AG09309 (cell line): ENCODE measurements around the gene APBB2.

Experiments
- DNase-seq: peaks from one replicate; pipeline ENCODE4 v3.0.0-alpha.2; 2010; ENCODE audit warnings: low read depth
- H3K4me3 ChIP-seq: 2 replicates; pipeline ENCODE4 v1.5.1; 2011; ENCODE audit warnings: mild to moderate bottlenecking, low read depth, low read length, moderate library complexity; ENCODE audit not compliant: control insufficient read depth
- CTCF ChIP-seq: IDR thresholded peaks from 2 replicates; pipeline ENCODE4 v1.5.1; 2011; ENCODE audit warnings: mild to moderate bottlenecking, low read depth, low read length, inconsistent platforms; ENCODE audit not compliant: insufficient read depth, control insufficient read depth; ENCODE audit errors: missing control alignments

Gene APBB2

DNA sequence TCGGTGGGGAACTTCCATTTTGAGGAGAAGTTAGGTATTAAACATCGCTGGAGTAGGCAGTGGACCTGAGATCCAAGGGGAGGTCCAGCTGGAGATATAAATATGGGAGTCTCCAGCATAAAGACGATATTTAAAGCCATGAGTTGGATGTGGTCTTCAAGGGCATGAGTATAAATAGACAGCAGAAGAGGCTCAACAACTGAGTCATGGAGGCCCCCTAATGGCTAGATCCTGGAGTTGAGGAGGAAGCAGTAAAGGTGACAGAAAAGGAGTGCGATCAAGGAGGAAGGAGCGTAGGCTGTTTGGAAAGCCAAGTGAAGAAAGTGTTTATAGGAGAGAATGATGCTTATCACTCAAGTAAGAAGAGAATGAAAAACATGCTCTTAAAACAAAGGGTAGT, 18.1 kb upstream of the APBB2 start:
- H3K4me3 ChIP-seq = no peak overlapping the region
- DNase-seq = no peak
- no peak for TF ChIP-seq CTCF

- no peak for TF ChIP-seq CTCF
- H3K4me3 ChIP-seq = no peak overlapping the region
- DNase-seq = no peak
Measured at GRCh38 chr4:41227902-41228301, 13.6 kb upstream of the APBB2 start.

DNA sequence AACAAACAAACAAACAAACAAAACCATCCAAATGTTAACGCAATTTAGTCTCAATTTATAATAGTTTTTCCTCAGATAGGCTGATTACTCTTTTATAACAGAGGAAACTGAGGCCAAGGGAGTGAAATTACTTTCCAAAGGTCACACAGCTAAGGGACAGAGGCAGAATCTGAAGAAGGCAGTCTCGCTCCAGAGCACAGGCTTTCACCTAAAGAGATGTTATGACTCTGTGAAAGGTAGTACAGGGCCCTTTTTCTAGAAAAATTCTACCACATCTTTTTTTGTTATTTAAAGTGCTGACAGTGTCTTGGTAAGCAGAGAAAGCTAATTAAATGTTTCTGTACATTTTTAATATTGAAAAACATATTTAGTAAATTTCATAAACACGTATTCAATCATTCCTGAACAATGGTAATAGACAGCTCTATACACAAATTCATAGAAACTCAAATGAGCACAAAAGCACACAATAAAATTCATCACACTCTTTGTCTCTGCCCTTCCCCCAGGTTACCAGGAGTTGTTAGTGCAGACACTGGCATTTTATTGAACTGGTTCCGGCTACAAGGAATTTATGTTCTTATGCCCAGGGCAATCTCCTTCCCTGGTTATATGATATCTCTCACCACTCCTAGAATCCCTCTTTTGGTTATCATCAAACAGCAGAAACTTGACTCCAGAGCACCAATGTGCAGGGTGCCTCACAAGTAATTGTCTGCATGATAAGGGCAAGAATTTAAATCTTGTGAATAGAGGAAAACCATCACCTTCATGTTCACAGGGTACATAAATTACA, 7.7 kb upstream of the APBB2 start:
- no peak for TF ChIP-seq CTCF
- DNase-seq = no peak

GRCh38 chr4:41219421-41219950, 5.1 kb upstream of the APBB2 start:
- H3K4me3 ChIP-seq = no peak overlapping the region
- no peak for TF ChIP-seq CTCF
- no peak for DNase-seq

More for the DNA sequence above, 7.7 kb upstream of the APBB2 start:
- no peak overlapping the region for H3K4me3 ChIP-seq

- H3K4me3 ChIP-seq = no peak overlapping the region
- no peak for DNase-seq
- TF ChIP-seq CTCF = no peak
Measured at GRCh38 chr4:41218703-41219102, 4.4 kb upstream of the APBB2 start.

DNA sequence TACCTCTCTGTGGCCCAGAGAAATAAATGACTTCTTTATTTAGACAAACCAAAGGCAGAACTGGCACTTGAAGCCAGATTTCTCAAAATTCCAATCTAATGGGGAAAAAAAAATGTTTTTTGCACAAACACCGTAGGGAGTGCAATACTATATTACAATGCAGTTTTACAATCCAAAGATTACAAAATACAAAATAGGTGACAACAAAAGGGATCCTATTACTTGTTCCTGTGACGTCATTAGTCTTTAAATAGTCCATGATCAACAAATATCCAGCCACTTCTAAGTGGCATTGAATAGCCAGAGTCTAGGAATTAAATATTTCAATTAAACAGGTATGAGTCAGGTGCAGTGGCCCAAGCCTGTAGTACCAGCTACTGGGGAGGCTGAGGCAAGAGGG, 3.0 kb upstream of the APBB2 start:
- DNase-seq = no peak
- no peak overlapping the region for H3K4me3 ChIP-seq
- no peak for TF ChIP-seq CTCF

DNA sequence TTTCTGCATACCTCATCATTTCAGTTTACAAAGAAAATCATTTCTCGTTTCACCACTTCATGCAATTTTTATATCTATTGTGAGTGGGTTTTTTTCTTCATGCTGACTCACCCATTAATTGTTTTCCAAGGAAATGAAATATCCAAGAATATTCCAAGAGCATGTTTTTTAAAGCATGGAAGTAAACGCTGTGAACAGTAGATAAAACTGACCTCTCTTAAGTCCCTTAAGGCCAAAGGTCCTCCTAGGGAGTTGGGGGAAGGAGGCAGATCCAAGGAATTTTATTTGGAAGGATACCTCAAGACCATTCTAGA, 2.6 kb upstream of the APBB2 start:
- DNase-seq = no peak
- TF ChIP-seq CTCF = no peak
- no peak overlapping the region for H3K4me3 ChIP-seq
